ENCODE data around the gene TIAM1. TPM values are rescaled to one million over a fixed set of nuclear protein-coding genes. Genes with fewer than 3 reads are reported as not detected.

Gene TIAM1
- total RNA-seq, 3 donors from 2014 or later, result 6.2 to 11.6 (median 10.4) TPM

DNA sequence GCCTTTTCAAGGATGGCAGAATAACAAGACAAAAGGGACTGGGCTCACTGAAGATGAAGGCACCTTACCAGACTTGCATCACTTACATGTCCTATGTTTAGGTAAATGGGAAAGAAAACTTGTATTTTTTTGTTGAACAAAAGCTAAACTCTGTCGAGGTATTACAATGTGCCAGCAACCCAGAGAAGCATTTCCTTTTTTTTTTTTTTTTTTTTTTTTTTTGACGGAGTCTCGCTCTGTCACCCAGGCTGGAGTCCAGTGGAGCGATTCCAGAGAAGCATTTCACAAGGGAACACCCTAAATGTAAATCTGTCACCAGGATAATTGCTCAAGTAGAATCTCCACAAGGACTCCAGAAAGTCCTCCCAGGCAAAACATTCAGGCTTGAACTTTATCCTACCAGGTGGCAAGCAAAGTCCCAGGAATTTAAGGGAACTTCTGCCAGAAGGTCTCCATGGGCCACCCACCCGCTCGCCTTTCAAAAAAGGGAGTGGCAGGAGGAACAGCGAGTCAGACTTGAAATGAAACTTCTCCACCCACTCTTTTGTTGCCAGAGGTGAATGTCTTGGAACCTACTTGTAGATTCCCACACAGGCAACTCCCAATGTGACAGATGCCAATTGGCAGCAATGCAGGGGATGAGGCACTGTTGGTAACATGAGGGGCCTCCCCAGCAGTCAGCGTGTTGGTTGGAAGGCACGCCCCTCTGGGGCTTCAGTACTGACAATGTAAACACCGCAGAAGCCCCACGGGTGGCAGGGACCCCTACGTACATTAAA is 125.0 kb downstream of the TIAM1 start:
- no peaks in the 10 kb centered on the region for H3K9me3 ChIP-seq
- H3K4me1 ChIP-seq (ENCODE audit: low read depth), result peaks cover 8% of the 10 kb centered on the region
- no peaks in the 10 kb centered on the region for H3K36me3 ChIP-seq (ENCODE audit: low read depth)
- H3K4me3 ChIP-seq, result no peak overlapping the region
- TF ChIP-seq, protein P1, sequence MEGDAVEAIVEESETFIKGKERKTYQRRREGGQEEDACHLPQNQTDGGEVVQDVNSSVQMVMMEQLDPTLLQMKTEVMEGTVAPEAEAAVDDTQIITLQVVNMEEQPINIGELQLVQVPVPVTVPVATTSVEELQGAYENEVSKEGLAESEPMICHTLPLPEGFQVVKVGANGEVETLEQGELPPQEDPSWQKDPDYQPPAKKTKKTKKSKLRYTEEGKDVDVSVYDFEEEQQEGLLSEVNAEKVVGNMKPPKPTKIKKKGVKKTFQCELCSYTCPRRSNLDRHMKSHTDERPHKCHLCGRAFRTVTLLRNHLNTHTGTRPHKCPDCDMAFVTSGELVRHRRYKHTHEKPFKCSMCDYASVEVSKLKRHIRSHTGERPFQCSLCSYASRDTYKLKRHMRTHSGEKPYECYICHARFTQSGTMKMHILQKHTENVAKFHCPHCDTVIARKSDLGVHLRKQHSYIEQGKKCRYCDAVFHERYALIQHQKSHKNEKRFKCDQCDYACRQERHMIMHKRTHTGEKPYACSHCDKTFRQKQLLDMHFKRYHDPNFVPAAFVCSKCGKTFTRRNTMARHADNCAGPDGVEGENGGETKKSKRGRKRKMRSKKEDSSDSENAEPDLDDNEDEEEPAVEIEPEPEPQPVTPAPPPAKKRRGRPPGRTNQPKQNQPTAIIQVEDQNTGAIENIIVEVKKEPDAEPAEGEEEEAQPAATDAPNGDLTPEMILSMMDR (IDR thresholded peaks at IDR 0.05), result no peak
- DNase-seq (peak; percentile 48 to 63 (median 63)), ATAC-seq (peak; percentile 82)
- intact Hi-C loops (cut with DNase I, micrococcal nuclease), result no loop called here

DNA sequence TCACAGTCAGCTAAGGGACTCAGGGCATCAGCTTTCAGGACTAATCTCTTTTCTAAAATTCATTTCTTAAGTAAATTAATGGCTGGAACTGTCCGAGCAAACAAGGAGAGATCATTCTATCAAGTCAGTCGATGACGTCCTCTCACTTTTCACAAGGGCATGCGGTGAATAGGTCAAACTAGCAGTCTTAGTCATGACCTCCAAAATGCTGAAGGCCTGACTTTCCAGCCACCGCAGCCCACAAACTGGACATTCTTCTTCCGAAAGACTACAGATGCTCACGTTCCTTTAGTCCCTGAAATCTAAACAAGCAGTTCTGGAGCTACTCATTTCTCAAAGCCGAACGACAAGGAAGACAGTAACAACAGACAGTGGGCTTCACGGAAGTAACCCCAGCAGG is 127.9 kb downstream of the TIAM1 start:
- intact Hi-C loops (cut with DNase I, micrococcal nuclease), result no loop called here
- no peaks in the 10 kb centered on the region for H3K9me3 ChIP-seq
- DNase-seq, result no peak
- TF ChIP-seq, protein P1 (IDR thresholded peaks at IDR 0.05), result no peak
- no peak for ATAC-seq
- no peaks in the 10 kb centered on the region for H3K36me3 ChIP-seq (ENCODE audit: low read depth)
- H3K4me3 ChIP-seq, result no peak overlapping the region
- peaks cover 8% of the 10 kb centered on the region for H3K4me1 ChIP-seq (ENCODE audit: low read depth)

DNA sequence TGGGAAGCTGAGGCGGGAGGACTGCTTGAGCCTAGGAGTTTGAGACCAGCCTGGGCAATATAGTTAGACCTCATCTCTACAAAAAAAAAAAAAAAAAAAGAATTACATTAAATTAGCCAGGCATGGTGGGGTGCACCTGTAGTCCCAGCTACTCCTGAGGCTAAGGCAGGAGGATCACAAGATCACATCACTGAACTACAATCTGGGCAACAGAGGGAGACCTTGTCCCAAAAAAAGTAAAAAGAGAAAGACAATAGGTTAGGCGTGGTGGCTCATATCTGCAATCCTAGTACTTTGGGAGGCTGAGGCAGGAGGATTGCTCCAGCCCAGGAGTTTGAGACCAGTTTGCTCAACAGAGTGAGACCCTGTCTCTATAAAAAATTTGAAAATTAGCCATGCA is 130.3 kb downstream of the TIAM1 start:
- Histone ChIP-seq H3K4me1 (ENCODE audit: low read depth) (no peaks in the 10 kb centered on the region), H3K4me3 (no peak overlapping the region), H3K9me3 (no peaks in the 10 kb centered on the region), H3K36me3 (ENCODE audit: low read depth) (no peaks in the 10 kb centered on the region)
- intact Hi-C loops (cut with DNase I, micrococcal nuclease), result no loop called here
- TF ChIP-seq, protein P1 (IDR thresholded peaks at IDR 0.05), result no peak
- DNase-seq (no peak), ATAC-seq (no peak)

DNA sequence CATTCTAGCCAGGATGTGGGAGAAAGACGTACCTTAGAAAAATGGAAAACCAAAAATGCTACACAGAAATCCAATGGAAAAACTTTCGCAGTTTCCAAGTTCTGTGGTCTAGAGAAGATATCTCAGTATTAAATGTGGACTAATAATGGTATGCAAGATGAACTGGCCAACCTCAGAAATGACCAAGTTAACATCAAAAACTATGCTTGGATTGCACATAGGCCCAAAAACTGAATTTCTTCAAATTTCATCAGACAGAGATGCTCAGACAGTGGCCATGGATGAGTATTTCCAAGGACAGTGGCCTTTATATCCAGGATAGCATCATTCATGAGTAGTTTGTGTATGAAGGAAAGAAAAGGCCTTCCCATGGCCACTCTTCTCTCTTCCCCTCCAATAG is 132.2 kb downstream of the TIAM1 start:
- Histone ChIP-seq H3K4me3 (no peak overlapping the region), H3K9me3 (no peaks in the 10 kb centered on the region), H3K4me1 (ENCODE audit: low read depth) (no peaks in the 10 kb centered on the region), H3K36me3 (ENCODE audit: low read depth) (no peaks in the 10 kb centered on the region)
- intact Hi-C loops (cut with DNase I, micrococcal nuclease), result no loop called here
- ATAC-seq, result no peak
- TF ChIP-seq, protein P1 (IDR thresholded peaks at IDR 0.05), result no peak
- no peak for DNase-seq

DNA sequence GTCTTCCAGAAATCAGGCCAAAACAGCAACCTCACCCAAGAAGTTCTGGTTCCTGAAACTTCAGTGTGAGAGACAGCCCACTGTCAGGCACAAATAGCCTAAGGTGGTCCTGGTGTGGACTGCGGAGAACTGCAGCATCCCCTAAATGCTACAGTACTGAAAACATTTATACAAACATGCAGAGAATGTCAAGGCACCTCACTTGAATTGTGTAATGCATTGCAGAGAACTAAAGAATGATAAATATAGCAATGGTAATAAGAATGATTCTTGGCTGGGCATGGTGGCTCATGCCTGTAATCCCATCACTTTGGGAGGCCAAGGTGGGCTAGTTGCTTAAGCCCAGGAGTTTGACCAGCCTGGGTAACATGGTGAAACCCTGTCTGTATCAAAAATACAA is 138.6 kb downstream of the TIAM1 start:
- Histone ChIP-seq H3K36me3 (ENCODE audit: low read depth) (no peaks in the 10 kb centered on the region), H3K4me3 (no peak overlapping the region), H3K4me1 (ENCODE audit: low read depth) (no peaks in the 10 kb centered on the region), H3K9me3 (no peaks in the 10 kb centered on the region)
- ATAC-seq (no peak), DNase-seq (no peak)
- intact Hi-C loops (cut with DNase I, micrococcal nuclease), result no loop called here
- TF ChIP-seq, protein P1 (IDR thresholded peaks at IDR 0.05), result no peak

All from mucosa of descending colon (tissue), 3 donors.